CD4-positive, alpha-beta T cell treated with Interleukin-2 at 100 ng/mL for 4 hours (primary cell): ENCODE measurements around the gene KNDC1.

Experiments
- DNase-seq: peaks from one replicate; pipeline ENCODE4 v3.0.0-alpha.2; 2020; ENCODE audit warnings: low spot score

Gene KNDC1

DNA sequence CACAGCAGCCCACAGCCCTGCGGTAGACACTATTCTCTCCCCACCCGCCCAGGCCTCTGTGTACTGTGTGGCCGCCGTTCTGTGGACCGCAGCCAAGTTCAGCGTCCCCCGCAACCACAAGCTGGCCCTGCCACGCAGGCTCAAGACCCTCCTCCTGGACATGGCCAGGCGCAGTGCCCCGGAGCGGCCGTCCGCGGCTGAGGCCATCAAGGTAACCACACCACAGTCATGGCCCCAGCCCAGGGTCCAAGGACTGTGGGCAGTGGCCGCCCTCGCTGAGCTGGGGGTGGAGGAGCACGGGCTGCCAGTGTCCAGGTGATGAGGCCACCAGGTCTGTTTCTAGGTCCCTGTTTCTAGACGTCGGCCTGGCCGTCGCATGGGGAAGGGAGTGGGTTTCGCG is 35.6 kb downstream of the KNDC1 start:
- DNase-seq: no peak

- no peak for DNase-seq
Observed at GRCh38 chr10:133196221-133196915, 36.3 kb downstream of the KNDC1 start.

- no peak for DNase-seq
Observed at GRCh38 chr10:133196936-133197758, 37.1 kb downstream of the KNDC1 start.

GRCh38 chr10:133197786-133198185 is 37.8 kb downstream of the KNDC1 start:
- no peak for DNase-seq

- DNase-seq: no peak
Observed at GRCh38 chr10:133198206-133198605, 38.2 kb downstream of the KNDC1 start.

GRCh38 chr10:133198621-133199487 is 38.8 kb downstream of the KNDC1 start:
- no peak for DNase-seq

- no peak for DNase-seq
Observed at GRCh38 chr10:133199488-133199885, 39.5 kb downstream of the KNDC1 start.

DNA sequence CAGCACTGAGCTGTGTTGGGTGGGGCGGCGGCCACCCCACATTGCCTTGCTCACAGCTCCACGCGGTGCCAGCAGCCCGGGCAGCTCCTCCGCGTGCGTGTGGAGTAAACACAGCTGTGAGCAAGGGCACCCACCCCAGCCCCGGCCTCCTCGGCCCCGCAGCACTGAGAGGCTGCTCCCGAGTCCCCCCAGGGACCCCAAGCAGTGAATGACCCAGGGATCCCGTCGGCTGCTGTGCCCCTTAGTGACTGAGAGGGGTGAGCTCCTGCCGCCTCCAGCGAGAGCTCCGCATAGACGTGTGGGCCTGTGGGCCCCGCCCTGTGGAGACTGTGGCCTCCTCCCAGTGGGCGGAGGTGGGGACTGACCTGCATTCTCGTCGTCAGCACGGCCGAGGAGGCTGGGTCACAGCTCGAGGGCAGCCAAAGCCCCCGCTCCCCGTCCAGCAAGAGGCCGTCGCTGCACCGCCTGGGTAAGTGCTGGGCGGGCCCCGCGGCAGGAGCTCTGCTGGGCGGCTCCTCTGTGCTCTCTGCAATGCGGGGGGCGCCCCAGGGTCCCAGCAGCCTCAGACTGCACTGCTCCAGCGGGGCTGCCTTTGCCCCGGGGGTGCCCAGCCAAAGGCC is 40.1 kb downstream of the KNDC1 start:
- no peak for DNase-seq

- no peak for DNase-seq
Observed at GRCh38 chr10:133200621-133201031, 40.6 kb downstream of the KNDC1 start.

DNA sequence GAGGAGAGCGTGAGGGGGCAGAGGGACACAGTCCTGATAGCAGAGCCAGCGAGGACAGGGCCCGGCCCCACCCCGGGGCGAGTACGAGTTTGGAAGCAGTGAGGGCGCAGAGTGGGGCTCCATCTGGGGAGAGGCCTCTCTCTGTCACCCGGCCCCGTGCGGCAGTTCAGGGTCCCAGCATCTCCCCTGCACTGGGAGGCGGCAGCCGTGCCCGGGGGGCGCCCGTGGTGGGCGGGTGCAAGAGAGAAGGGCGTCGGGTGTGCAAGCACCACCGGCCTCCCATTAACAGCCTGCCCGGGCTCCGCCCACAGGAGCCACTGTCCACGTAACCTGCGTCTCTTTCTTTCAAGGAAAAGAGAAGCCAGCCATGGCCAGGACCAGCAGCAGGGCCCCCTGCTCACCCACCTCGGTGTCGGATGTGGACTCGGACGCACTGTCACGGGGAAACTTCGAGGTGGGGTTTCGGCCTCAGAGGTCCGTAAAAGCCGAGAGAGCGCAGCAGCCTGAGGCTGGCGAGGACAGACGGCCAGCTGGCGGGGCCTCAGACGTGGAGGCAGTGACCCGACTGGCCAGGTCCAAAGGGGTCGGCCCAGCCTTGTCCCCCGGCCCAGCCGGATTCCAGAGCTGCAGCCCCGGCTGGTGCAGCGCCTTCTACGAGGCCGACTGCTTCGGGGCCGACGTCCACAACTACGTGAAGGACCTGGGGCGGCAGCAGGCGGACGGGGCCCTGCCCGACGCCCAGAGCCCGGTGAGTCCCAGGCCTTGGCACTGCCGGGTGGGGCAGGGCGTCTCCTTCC is 41.3 kb downstream of the KNDC1 start:
- no peak for DNase-seq

DNA sequence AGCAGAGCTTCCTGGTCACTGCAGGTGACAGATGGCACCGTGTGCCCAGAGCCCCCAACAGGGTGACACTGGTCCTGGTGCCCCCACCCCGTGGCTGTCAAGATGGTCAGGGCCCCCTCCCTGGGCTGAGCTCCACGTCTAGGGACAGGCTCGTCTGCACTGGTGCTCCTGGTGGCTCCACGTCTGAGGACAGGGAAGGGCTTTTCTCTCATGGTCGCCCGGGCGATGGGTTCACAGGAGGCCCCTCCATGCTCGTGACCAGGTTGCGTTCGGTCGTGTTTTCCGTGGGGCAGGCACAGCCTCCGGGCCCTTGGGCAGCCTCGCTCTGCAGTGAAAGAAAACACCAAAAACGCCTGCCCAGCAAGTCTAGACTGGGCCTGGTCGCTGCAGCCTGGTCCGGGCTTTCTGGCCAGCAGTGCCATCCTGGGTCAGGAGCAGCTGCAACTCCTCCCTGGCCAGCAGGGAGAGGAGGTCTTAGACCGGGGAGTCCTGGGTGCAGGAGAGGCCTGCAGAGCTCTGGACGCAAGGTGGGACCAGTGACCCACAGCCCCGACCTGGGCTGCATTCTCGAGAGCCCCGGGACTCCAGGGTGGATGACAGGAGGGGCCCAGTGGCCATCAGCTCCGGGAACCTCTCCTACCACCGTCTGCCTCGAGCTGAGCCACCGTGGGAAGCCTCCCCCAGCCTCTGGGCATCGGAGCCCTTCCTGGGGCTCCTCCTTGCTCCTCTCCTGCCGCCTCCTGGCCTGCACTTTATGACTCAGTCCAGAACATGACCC is 42.1 kb downstream of the KNDC1 start:
- DNase-seq: no peak

- no peak for DNase-seq
Observed at GRCh38 chr10:133202778-133203651, 43.0 kb downstream of the KNDC1 start.

DNA sequence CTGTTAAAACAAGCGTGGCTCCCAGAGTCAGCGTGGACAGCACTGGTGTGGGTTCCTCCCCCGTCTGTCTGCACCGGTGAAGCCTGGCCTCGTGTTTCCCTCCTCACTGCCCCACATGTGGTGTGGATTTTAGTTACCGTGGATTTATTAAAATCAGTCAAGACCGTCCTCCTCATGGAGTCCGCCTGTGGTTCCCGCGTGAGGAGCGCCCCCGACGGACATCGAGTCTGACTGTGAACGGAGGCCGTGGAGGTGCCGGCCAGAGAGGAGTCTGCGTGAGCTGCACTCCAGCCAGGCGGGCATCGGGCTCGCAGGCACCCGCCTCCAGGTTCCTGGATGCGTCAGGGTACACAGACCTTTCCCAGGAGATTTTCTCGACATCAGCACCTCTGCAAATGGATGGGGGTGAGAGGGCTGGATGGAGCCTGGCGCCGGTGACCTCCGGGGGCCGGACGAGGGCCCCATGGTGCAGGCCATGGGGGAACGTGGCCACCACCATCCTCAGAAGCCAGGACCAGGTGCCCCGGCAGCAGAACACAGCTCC is 43.7 kb downstream of the KNDC1 start:
- DNase-seq: no peak

DNA sequence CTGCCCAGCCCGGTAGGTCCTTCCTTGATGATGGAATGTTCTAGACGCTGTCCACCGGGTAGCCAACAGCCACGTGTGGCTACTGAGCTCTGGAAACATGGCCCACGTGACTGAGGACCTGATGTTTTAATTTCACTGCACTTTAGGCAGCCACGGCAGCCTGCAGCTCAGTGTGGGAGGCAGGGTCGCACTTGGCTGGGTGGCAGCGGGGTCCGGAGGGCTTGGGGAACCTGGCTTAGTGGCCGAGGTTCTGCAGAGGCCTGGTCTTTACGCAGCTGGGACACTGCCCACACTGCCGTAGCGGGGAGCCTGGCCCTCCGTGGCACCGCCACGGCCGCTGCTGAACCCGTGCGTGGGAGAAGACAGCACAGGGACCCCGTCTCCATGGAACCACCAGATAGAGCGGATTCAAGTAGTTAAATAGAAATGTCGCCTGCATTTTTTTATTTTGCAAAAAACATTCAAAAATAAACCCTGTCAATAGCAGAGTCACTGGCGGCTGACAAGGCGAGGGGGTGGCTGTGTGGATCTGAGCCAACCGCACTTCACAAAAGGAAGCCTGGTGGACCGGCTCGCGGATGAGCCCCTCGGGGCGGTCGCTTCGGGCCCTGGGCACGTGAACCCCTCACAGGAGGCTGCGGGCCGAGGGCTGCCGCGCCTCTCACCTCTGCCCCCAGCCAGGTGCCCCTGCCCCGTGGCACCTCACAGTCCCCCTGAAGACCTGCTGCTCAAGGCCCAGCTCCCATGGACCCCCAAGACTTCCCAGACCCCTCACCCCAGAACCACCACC is 44.4 kb downstream of the KNDC1 start:
- DNase-seq: no peak

GRCh38 chr10:133205146-133205545 is 45.1 kb downstream of the KNDC1 start:
- DNase-seq: no peak

DNA sequence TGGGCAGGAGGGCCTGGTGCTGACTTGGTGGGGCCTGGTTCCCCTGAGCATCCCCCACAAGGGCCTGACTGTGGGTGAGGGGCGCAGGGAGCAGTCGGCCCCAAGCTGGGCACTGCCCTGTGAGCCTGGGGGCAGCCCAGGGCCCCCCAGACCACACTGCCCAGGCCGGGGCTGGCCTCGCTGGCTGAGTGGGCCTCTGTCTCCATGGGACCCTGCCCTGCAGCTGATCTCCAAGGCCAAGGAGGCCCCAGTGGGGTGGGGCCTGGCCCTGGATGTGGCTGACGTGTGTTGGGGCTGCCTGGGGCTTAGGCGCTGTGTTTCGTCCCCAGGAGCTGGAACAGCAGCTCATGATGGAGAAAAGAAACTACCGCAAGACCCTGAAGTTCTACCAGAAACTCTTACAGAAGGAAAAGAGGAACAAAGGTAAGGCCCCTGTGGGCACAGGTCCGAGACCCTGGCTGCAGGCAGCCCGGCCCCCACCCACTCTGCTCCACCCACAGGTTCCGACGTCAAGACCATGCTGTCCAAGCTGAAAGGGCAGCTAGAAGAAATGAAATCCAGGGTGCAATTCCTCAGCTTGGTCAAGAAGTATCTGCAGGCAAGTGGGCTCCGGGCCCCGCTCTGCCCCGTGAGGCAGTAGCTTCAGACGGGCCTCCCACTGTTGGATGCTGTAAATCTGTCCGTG is 46.5 kb downstream of the KNDC1 start:
- DNase-seq: no peak

DNA sequence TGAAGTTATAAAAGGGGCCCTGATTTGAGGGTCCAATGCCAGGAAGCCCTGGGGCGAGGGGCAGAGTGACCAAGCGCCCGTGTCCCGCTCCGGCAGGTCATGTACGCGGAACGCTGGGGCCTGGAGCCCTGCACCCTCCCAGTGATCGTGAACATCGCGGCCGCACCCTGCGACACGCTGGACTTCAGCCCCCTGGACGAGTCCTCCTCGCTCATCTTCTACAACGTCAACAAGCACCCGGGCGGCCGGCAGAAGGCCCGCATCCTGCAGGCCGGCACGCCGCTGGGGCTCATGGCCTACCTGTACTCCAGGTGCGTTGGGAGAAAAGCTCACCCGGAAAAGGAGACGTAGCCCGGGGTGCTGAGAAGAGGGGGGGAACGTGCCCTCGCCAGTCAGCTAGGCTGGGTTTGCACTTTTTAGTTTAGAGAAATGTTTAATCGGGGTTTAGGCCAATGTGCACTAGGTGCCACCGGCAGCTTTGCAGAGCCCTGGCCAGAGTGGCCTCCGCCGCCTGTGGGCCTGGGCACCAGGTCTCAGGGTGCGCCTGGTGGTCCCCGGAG is 47.1 kb downstream of the KNDC1 start:
- DNase-seq: no peak
